ENCODE measurements around the gene RALGPS1. TPM values are rescaled to one million over a fixed set of nuclear protein-coding genes. Genes with fewer than 3 reads are reported as not detected.

RALGPS1 gene
- total and polyA plus RNA-seq, 2 of the 13 experiments (the other 11 are each of a cell fraction or from before 2014, with no cell fraction given) = 3.7 to 6.5 TPM

DNA sequence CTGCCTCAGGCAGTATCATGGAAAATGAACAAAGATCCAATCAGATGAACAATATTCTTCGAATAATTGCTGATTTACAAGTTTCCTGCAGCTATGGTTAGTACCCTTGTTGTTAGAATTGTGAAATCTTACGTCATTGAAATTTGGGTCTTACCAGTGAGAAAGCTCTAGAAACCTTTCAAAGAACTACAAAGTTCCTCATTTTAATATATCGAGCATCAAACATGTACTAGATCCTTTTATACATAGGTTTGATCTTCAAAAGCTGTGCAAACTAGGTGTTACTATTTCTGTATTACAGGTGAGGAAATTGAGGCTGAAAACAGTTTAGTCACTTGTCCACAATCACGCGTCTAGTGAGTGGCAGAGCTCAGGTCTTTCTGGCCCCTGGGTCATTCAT lies 251.5 kb downstream of the RALGPS1 start (continued):
- TF ChIP-seq SNAPC4 (CRISPR knock-in tag; IDR thresholded peaks at IDR 0.05) = no peak
- TF ChIP-seq MYNN (CRISPR knock-in tag; IDR thresholded peaks at IDR 0.05; ENCODE audit: low read depth) = no peak
- TF ChIP-seq ZNF766 (CRISPR knock-in tag; IDR thresholded peaks at IDR 0.05; ENCODE audit: borderline replicate concordance) = no peak
- TF ChIP-seq ZEB1 (IDR thresholded peaks at IDR 0.05; ENCODE audit: insufficient replicate concordance, low read depth) = no peak
- no peak for TF ChIP-seq ASH2L (IDR thresholded peaks at IDR 0.05; ENCODE audit: insufficient read length, low read depth, low read length)
- no peak for TF ChIP-seq FOXC1 (CRISPR knock-in tag; IDR thresholded peaks at IDR 0.05; ENCODE audit: borderline replicate concordance)
- TF ChIP-seq, protein P1, sequence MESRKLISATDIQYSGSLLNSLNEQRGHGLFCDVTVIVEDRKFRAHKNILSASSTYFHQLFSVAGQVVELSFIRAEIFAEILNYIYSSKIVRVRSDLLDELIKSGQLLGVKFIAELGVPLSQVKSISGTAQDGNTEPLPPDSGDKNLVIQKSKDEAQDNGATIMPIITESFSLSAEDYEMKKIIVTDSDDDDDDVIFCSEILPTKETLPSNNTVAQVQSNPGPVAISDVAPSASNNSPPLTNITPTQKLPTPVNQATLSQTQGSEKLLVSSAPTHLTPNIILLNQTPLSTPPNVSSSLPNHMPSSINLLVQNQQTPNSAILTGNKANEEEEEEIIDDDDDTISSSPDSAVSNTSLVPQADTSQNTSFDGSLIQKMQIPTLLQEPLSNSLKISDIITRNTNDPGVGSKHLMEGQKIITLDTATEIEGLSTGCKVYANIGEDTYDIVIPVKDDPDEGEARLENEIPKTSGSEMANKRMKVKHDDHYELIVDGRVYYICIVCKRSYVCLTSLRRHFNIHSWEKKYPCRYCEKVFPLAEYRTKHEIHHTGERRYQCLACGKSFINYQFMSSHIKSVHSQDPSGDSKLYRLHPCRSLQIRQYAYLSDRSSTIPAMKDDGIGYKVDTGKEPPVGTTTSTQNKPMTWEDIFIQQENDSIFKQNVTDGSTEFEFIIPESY (CRISPR knock-in tag; IDR thresholded peaks at IDR 0.05) = no peak
- no peak for TF ChIP-seq PHF21A (CRISPR knock-in tag; IDR thresholded peaks at IDR 0.05)
- TF ChIP-seq MATR3 (CRISPR knock-in tag; IDR thresholded peaks at IDR 0.05) = no peak
- TF ChIP-seq FOXP1 (IDR thresholded peaks at IDR 0.05) = no peak
- TF ChIP-seq FOXP1 (CRISPR knock-in tag; IDR thresholded peaks at IDR 0.05) = no peak

Data from HepG2 (cell line).